ENCODE data around the gene G6PC1. TPM values are rescaled to one million over a fixed set of nuclear protein-coding genes. Genes with fewer than 3 reads are reported as not detected.

The G6PC1 gene
- polyA plus RNA-seq, 1 donor = not detected

GRCh38 chr17:42946812-42947211 is 46.2 kb downstream of the G6PC1 start:
- DNase-seq = no peak

DNA sequence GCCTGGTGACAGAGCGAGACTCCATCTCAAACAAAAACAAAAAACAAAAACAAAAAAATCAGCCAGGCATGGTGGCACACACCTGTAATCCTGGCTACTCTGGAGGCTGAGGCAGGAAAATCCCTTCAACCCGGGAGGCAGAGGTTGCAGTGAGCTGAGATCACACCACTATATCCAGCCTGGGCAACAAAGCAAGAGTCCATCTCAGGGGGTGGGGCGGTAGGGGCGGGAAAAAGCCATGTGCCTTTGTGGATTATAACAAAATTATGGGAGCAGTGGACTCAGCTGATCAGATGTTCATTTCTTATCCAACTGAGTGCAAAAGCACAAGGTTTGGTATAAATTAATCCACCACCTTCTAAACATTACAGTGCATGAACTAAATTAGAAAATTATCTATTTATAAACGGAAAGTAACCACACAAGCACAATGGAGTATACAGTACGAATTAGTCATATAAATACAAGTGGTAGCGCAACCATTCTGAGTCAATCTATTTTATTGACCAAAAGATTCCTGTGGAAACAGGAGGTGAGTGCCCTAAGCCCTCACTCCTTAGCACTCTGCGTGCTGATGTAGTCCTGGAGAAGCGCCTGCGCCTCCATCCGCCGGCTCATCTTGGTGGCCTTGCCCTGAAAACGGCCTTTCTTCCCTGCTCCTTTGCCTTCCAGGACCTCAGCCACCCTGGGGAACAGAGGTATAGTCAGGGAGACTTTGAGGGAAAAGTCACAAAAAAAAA is 49.6 kb downstream of the G6PC1 start:
- DNase-seq = no peak

Other genes starting within 250 kb of the G6PC1 start
- 14.7 TPM for gene TUBG2, start 241.5 kb upstream of the G6PC1 start, polyA plus RNA-seq (ENCODE audit: insufficient read length)
- gene PLEKHH3, start 223.8 kb upstream of the G6PC1 start, polyA plus RNA-seq (ENCODE audit: insufficient read length) = 62.6 TPM
- gene CCR10, start 219.0 kb upstream of the G6PC1 start, polyA plus RNA-seq (ENCODE audit: insufficient read length) = 3.2 TPM
- 12.1 TPM for gene CNTNAP1, start 218.3 kb upstream of the G6PC1 start, polyA plus RNA-seq (ENCODE audit: insufficient read length)
- 27.3 TPM for gene EZH1, start 155.8 kb upstream of the G6PC1 start, polyA plus RNA-seq (ENCODE audit: insufficient read length)
- gene RAMP2, start 139.6 kb upstream of the G6PC1 start, polyA plus RNA-seq (ENCODE audit: insufficient read length) = 69.2 TPM
- gene VPS25, start 127.3 kb upstream of the G6PC1 start, polyA plus RNA-seq (ENCODE audit: insufficient read length) = 30.0 TPM
- 0.19 TPM for gene WNK4, start 120.2 kb upstream of the G6PC1 start, polyA plus RNA-seq (ENCODE audit: insufficient read length)
- 53.5 TPM for gene COA3, start 102.1 kb upstream of the G6PC1 start, polyA plus RNA-seq (ENCODE audit: insufficient read length)
- gene CNTD1, start 101.9 kb upstream of the G6PC1 start, polyA plus RNA-seq (ENCODE audit: insufficient read length) = 0.70 TPM
- 49.3 TPM for gene BECN1, start 76.5 kb upstream of the G6PC1 start, polyA plus RNA-seq (ENCODE audit: insufficient read length)
- 48.1 TPM for gene PSME3, start 67.4 kb upstream of the G6PC1 start, polyA plus RNA-seq (ENCODE audit: insufficient read length)
- 1.0 TPM for gene AOC2, start 56.2 kb upstream of the G6PC1 start, polyA plus RNA-seq (ENCODE audit: insufficient read length)
- gene AOC3, start 49.6 kb upstream of the G6PC1 start, polyA plus RNA-seq (ENCODE audit: insufficient read length) = 27.0 TPM
- gene AARSD1, start 63.7 kb downstream of the G6PC1 start, polyA plus RNA-seq (ENCODE audit: insufficient read length) = 56.9 TPM
- 69.1 TPM for gene PTGES3L, start 79.3 kb downstream of the G6PC1 start, polyA plus RNA-seq (ENCODE audit: insufficient read length)
- 9.6 TPM for gene RUNDC1, start 79.8 kb downstream of the G6PC1 start, polyA plus RNA-seq (ENCODE audit: insufficient read length)
- gene RPL27, start 97.6 kb downstream of the G6PC1 start, polyA plus RNA-seq (ENCODE audit: insufficient read length) = 2,367 TPM
- gene IFI35, start 106.0 kb downstream of the G6PC1 start, polyA plus RNA-seq (ENCODE audit: insufficient read length) = 7.2 TPM
- 68.5 TPM for gene VAT1, start 121.6 kb downstream of the G6PC1 start, polyA plus RNA-seq (ENCODE audit: insufficient read length)
- gene RND2, start 124.4 kb downstream of the G6PC1 start, polyA plus RNA-seq (ENCODE audit: insufficient read length) = 0.45 TPM
- gene BRCA1, start 224.6 kb downstream of the G6PC1 start, polyA plus RNA-seq (ENCODE audit: insufficient read length) = 9.6 TPM